ENCODE measurements around the gene DMRTA1.

DNA sequence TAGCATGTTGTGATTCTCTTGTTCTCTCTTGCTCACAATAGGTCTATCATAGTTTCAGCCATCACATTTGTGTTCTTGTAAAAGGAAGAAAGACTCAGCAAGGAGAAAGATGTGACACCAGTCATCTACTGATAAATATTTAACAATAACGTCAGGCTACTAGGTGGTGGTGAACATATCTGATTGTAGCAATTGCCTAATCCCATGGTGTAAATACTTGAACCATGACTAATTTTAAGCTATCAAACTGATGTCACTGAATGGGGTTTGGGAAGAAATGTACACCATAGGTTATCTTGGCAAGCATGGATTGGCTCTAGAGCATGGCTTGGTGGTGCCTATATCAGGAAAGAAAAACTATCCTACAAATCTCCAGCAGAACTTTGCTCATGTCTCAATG is 16.6 kb downstream of the DMRTA1 start:
- TF ChIP-seq EZH2 (IDR thresholded peaks at IDR 0.05; ENCODE audit: insufficient read depth, poor library complexity, severe bottlenecking) (no peak), EZH2phosphoT487 (IDR thresholded peaks at IDR 0.05; ENCODE audit: insufficient read depth, low read depth) (no peak)
